Naive B cell (primary cell): ENCODE data around the gene SNAI1. TPM values are rescaled to one million over a fixed set of nuclear protein-coding genes. Genes with fewer than 3 reads are reported as not detected.
"Not testable (repeated sequence)": the region's sequence is repeated elsewhere in the genome, so short reads cannot be mapped to it uniquely, and the experiment has no call there.

Source experiments
- ATAC-seq, 2 donors: fragments of 150-1000 bp; cut with Tn5 transposase; 2 replicates each; pipeline ENCODE4 v1.10.0; 2021; ENCODE audit warnings: low read depth in 2 of 2, mild to moderate bottlenecking in 2 of 2, moderate library complexity in 2 of 2
- DNase-seq: peaks from one replicate; pipeline ENCODE4 v3.0.0; 2022
- H3K27ac Mint-ChIP-seq, 6 donors: one replicate each; pipeline ENCODE4 v1.8.0; 2020 to 2022; ENCODE audit warnings: mild to moderate bottlenecking in 6 of 6, mixed read lengths in 6 of 6, moderate library complexity in 5 of 6, inconsistent platforms in 2 of 6
- H3K27me3 Mint-ChIP-seq, 3 donors: one replicate each; pipeline ENCODE4 v1.8.0; 2021 to 2022; ENCODE audit warnings: mixed read lengths in 3 of 3, mild to moderate bottlenecking in 1 of 3
- H3K36me3 Mint-ChIP-seq, 2 donors: one replicate each; pipeline ENCODE4 v1.8.0; 2020 to 2022; ENCODE audit warnings: mixed read lengths in 2 of 2, inconsistent platforms in 1 of 2, mild to moderate bottlenecking in 1 of 2
- H3K4me1 Mint-ChIP-seq, 3 donors: one replicate each; pipeline ENCODE4 v1.8.0; 2020 to 2022; ENCODE audit warnings: mixed read lengths in 3 of 3, inconsistent platforms in 1 of 3, mild to moderate bottlenecking in 1 of 3, moderate library complexity in 1 of 3
- H3K4me3 Mint-ChIP-seq, 8 donors: one replicate each; pipeline ENCODE4 v1.8.0; 2020 to 2022; ENCODE audit warnings: mild to moderate bottlenecking in 8 of 8, mixed read lengths in 8 of 8, moderate library complexity in 8 of 8, inconsistent platforms in 2 of 8
- H3K9me3 Mint-ChIP-seq, 7 donors: one replicate each; pipeline ENCODE4 v1.8.0; 2020 to 2022; ENCODE audit warnings: mixed read lengths in 7 of 7, mild to moderate bottlenecking in 5 of 7, inconsistent platforms in 2 of 7, moderate library complexity in 1 of 7
- polyA plus RNA-seq, 6 donors: library from polyadenylated mRNA; unstranded; fragments of 300-500 nt; fragmentation: Illumina TruSeq; gene quantifications; one replicate each; pipeline ENCODE4 v1.2.3, GENCODE V29; 2021; ENCODE audit warnings: low read depth in 6 of 6

The SNAI1 gene
- polyA plus RNA-seq, 6 donors from 2014 or later: 0.36 to 1.8 (median 0.73) TPM; not detected in 1

- H3K9me3 Mint-ChIP-seq: no peaks in the 10 kb centered on the region
- H3K4me3 Mint-ChIP-seq: peak overlapping the region in 1 of 8 donors; percentile 6
- ATAC-seq (no peak), DNase-seq (no peak)
- H3K27me3 Mint-ChIP-seq: no peaks in the 10 kb centered on the region
- peak overlapping the region in 2 of 6 donors; percentile 15 to 49 for H3K27ac Mint-ChIP-seq
- H3K36me3 Mint-ChIP-seq: peaks cover 17 to 30% of the 10 kb centered on the region in 2 donors
- peaks cover 0 to 7% (median 7%) of the 10 kb centered on the region in 3 donors for H3K4me1 Mint-ChIP-seq
These were observed 33.8 kb upstream of the SNAI1 start for GRCh38 chr20:49948809-49949507.

DNA sequence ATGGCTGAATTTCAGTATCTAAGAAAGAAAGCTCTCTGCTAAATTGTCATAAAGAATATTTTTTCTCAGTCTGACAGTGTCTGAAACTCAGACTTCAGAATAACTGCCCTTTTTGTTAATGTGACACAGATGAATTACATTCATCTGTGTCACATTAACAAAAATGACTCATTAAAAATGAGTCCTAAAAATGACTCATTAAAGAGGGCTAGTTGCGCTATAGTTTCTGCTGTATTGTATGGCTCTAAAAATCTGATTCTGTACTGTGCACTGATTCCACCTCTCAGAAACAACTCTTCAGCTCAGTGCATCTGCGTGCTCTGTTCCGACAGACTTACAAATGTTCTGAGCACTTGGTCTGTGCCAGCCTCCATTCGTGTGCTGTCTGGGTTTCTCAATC, 31.6 kb upstream of the SNAI1 start:
- no peak for DNase-seq
- Mint-ChIP-seq H3K4me3 (no peak overlapping the region), H3K27me3 (no peaks in the 10 kb centered on the region), H3K27ac (peak overlapping the region in 1 of 6 donors; percentile 33), H3K4me1 (peaks cover 0 to 11% (median 2%) of the 10 kb centered on the region in 3 donors), H3K36me3 (peaks cover 22 to 38% of the 10 kb centered on the region in 2 donors), H3K9me3 (no peaks in the 10 kb centered on the region)
- ATAC-seq: no peak

DNA sequence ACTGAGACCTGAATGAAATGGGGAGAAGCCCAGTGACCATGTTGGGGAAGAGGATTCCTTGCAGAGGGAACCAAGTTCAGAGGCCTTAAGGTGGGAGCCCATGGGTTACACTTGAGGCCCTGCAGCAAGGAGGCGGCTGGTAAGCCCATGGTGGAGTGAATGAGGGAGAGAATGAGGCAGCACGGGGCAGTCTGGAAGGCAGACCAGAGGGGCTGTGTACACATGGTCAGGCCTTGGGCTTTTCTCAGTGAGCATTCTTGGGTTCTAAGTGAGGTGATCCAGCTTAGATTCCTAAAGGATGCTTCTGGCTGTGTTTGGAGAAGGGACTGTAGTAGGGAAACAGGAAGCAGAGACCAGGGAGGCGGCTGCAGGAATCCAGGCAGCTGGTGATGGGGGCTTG, 27.6 kb upstream of the SNAI1 start:
- no peak for DNase-seq

DNA sequence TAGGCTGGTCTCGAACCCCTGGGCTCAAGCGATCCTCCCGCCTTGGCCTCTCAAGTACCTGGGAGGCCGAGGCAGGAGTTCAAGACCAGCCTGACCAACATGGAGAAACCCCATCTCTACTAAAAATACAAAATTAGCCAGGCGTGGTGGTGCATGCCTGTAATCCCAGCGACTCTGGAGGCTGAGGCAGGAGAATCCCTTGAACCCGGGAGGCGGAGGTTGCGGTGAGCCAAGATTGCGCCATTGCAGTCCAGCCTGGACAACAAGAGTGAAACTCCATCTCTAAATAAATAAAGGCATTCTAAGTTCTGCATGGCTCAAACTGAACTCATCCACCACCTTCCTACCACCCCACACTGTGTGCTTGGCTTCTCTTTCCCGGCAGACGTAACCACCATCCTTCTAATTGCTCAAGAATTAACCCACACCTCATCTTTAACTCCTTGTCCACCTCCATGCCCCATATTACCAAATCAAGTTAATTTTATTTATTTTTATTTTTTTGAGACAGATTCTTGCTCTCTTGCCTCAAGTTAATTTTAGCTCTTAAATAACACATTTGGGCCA, 26.9 kb upstream of the SNAI1 start:
- not testable (repeated sequence) for H3K27me3 Mint-ChIP-seq, DNase-seq, H3K9me3 Mint-ChIP-seq, H3K4me3 Mint-ChIP-seq, H3K27ac Mint-ChIP-seq, ATAC-seq
- peaks cover 14 to 16% of the 10 kb centered on the region in 2 donors for H3K36me3 Mint-ChIP-seq
- H3K4me1 Mint-ChIP-seq: peaks cover 5 to 10% (median 9%) of the 10 kb centered on the region in 3 donors

More for the DNA sequence above, 27.6 kb upstream of the SNAI1 start:
- ATAC-seq: no peak
- Mint-ChIP-seq H3K27ac (peak overlapping the region in 1 of 6 donors; percentile 82), H3K27me3 (no peaks in the 10 kb centered on the region), H3K36me3 (peaks cover 14 to 16% of the 10 kb centered on the region in 2 donors), H3K4me3 (no peak overlapping the region), H3K4me1 (peaks cover 5 to 10% (median 9%) of the 10 kb centered on the region in 3 donors), H3K9me3 (no peaks in the 10 kb centered on the region)

GRCh38 chr20:49956689-49957088, 26.1 kb upstream of the SNAI1 start:
- H3K9me3 Mint-ChIP-seq: no peaks in the 10 kb centered on the region
- no peaks in the 10 kb centered on the region for H3K27me3 Mint-ChIP-seq
- DNase-seq (no peak), ATAC-seq (no peak)
- H3K4me3 Mint-ChIP-seq: no peak overlapping the region
- no peak overlapping the region for H3K27ac Mint-ChIP-seq
- peaks cover 5 to 14% (median 9%) of the 10 kb centered on the region in 3 donors for H3K4me1 Mint-ChIP-seq
- peaks cover 16 to 18% of the 10 kb centered on the region in 2 donors for H3K36me3 Mint-ChIP-seq

- Mint-ChIP-seq H3K36me3 (peaks cover 12 to 16% of the 10 kb centered on the region in 2 donors), H3K4me1 (peaks cover 5 to 14% (median 9%) of the 10 kb centered on the region in 3 donors), H3K27ac (peak overlapping the region in 2 of 6 donors; percentile 62 to 67)
- ATAC-seq, H3K27me3 Mint-ChIP-seq, H3K9me3 Mint-ChIP-seq, H3K4me3 Mint-ChIP-seq, DNase-seq: not testable (repeated sequence)
These were observed 25.5 kb upstream of the SNAI1 start for GRCh38 chr20:49957089-49957938.

DNA sequence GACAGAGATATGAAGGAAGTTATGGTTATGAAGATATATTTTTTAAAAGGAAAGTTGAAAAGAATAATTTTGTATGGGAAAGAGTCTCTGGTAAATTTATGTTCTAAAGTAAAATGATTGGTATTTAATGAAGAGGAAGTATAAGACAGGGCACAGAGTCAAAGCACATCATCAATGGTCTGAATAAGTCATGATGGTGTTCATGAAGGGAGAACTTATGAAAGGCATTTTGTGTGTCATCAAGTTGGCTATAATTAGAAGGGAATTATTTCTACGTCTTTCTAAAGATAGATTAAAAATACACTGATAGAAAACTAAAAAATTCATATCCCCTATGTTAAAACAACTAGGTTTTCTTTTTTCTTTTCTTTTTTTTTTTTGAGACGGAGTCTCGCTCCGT, 21.4 kb upstream of the SNAI1 start:
- ATAC-seq (no peak), DNase-seq (no peak)
- Mint-ChIP-seq H3K4me1 (peaks cover 5 to 10% (median 9%) of the 10 kb centered on the region in 3 donors), H3K27me3 (no peaks in the 10 kb centered on the region), H3K36me3 (peaks cover 0 to 4% of the 10 kb centered on the region in 2 donors), H3K4me3 (no peak overlapping the region), H3K27ac (peak overlapping the region in 1 of 6 donors; percentile 93), H3K9me3 (no peaks in the 10 kb centered on the region)

GRCh38 chr20:49964964-49965780, 17.6 kb upstream of the SNAI1 start:
- Mint-ChIP-seq H3K4me1 (peaks cover 0 to 4% (median 0%) of the 10 kb centered on the region in 3 donors), H3K4me3 (no peak overlapping the region), H3K9me3 (no peaks in the 10 kb centered on the region), H3K36me3 (peaks cover 0 to 4% of the 10 kb centered on the region in 2 donors), H3K27ac (no peak overlapping the region), H3K27me3 (no peaks in the 10 kb centered on the region)
- ATAC-seq (no peak), DNase-seq (no peak)

- Mint-ChIP-seq H3K4me3 (no peak overlapping the region), H3K4me1 (peaks cover 0 to 4% (median 0%) of the 10 kb centered on the region in 3 donors), H3K27ac (peak overlapping the region in 1 of 6 donors; percentile 24), H3K36me3 (peaks cover 0 to 4% of the 10 kb centered on the region in 2 donors), H3K27me3 (no peaks in the 10 kb centered on the region), H3K9me3 (no peaks in the 10 kb centered on the region)
- DNase-seq (no peak), ATAC-seq (no peak)
These were observed 16.9 kb upstream of the SNAI1 start for GRCh38 chr20:49965781-49966305.

DNA sequence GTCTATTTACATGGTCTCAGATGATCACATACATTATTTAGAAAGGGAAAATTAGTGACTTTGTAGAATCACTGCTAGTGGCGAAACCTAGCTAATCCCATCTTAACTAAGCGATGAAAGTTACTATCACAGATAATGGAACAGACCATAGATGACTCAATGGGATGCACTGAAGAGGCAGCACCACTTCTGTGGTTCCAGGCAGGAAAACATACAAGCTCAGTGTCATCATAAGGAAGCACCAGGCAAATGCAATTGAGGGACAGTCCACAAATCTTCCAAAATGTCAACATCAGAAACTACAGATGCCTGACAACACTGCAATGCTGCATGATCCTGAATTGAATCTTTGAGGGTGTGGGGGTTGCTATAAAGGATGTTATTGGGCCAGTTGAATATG, 15.9 kb upstream of the SNAI1 start:
- Mint-ChIP-seq H3K9me3 (no peaks in the 10 kb centered on the region), H3K27ac (no peak overlapping the region), H3K4me3 (no peak overlapping the region), H3K27me3 (no peaks in the 10 kb centered on the region), H3K4me1 (no peaks in the 10 kb centered on the region), H3K36me3 (no peaks in the 10 kb centered on the region)
- ATAC-seq (no peak), DNase-seq (no peak)

- no peaks in the 10 kb centered on the region for H3K27me3 Mint-ChIP-seq
- H3K4me3 Mint-ChIP-seq: peak overlapping the region in 1 of 8 donors; percentile 29
- DNase-seq (no peak), ATAC-seq (no peak)
- H3K27ac Mint-ChIP-seq: no peak overlapping the region
- no peaks in the 10 kb centered on the region for H3K36me3 Mint-ChIP-seq
- H3K9me3 Mint-ChIP-seq: no peaks in the 10 kb centered on the region
- H3K4me1 Mint-ChIP-seq: no peaks in the 10 kb centered on the region
These were observed 13.5 kb upstream of the SNAI1 start for GRCh38 chr20:49969234-49969633.

DNA sequence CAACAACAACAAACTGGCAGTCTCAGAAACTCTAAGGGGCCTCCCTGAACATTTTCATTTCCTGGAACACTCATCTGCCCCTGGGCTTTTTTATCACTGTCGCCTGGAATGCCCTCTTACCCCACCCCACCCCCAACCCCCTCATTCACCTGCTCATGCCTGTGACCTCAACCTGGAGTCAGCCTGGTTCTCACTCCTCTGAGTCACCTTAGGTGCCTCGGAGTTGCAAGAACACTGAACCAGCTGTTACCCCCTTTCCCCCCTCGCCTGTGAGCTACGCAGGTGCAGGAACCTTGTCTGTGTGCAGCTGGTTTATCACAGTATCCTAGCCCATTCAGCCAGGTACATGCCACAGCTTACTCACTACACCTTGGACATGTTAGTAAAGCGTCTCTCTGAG, 12.8 kb upstream of the SNAI1 start:
- Mint-ChIP-seq H3K27me3 (no peaks in the 10 kb centered on the region), H3K9me3 (no peaks in the 10 kb centered on the region), H3K36me3 (no peaks in the 10 kb centered on the region), H3K4me3 (no peak overlapping the region), H3K27ac (no peak overlapping the region), H3K4me1 (no peaks in the 10 kb centered on the region)
- ATAC-seq (no peak), DNase-seq (no peak)

DNA sequence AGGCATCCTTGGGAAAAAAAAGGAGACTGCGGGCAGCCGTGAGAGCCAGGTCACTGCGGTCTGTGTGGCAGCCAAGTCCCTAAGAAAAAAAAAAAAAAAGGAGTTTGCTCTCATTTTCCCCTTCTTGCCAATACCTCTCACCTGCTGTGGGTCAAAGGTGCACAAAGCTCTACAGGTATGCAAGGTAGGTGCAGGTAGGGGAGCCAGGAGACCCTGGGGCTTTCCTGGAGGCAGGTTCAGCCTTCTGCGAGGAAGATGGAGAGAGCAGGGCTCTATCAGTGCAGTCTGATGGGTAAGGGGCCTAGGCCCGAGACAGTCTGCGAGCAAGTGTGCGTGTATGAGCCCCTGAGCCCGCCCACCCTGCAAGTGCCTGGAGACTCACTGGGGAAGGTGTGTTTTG, 12.3 kb upstream of the SNAI1 start:
- Mint-ChIP-seq H3K36me3 (no peaks in the 10 kb centered on the region), H3K27ac (no peak overlapping the region), H3K27me3 (no peaks in the 10 kb centered on the region), H3K9me3 (no peaks in the 10 kb centered on the region), H3K4me3 (no peak overlapping the region), H3K4me1 (no peaks in the 10 kb centered on the region)
- DNase-seq (no peak), ATAC-seq (no peak)
